ENCODE data around the gene DCAF6.
A peak's percentile ranks its signal among the peaks of the same experiment; 100 is the strongest.
"Not testable (repeated sequence)": the region's sequence is repeated elsewhere in the genome, so short reads cannot be mapped to it uniquely, and the experiment has no call there.

DCAF6 gene
- 46.0 reads per million, percentile 66 among the genes with 10 or more reads in this experiment for total RNA-seq

- DNase-seq, result peak; percentile 97
Measured at GRCh38 chr1:167936068-167936929, at the start of gene DCAF6. Gene DCAF6, plus strand, starts transcription at chr1:167936683. Its CDS starts 229 bp downstream, at chr1:167936912.

- DNase-seq, result not testable (repeated sequence)
Measured at GRCh38 chr1:167887187-167887586, 49.3 kb upstream of the DCAF6 start.

- no peak for DNase-seq
Measured at GRCh38 chr1:167890400-167890799, 46.1 kb upstream of the DCAF6 start.

GRCh38 chr1:167893798-167894197 is 42.7 kb upstream of the DCAF6 start:
- DNase-seq, result no peak

- no peak for DNase-seq
Measured at GRCh38 chr1:167898578-167899222, 37.8 kb upstream of the DCAF6 start.

- DNase-seq, result no peak
Measured at GRCh38 chr1:167899253-167899681, 37.2 kb upstream of the DCAF6 start.

GRCh38 chr1:167900907-167901306 is 35.6 kb upstream of the DCAF6 start:
- no peak for DNase-seq

GRCh38 chr1:167904652-167905130 is 31.8 kb upstream of the DCAF6 start:
- DNase-seq, result no peak

- no peak for DNase-seq
Measured at GRCh38 chr1:167905182-167905581, 31.3 kb upstream of the DCAF6 start.

- DNase-seq, result no peak
Measured at GRCh38 chr1:167905671-167906070, 30.8 kb upstream of the DCAF6 start.

- no peak for DNase-seq
Measured at GRCh38 chr1:167909691-167910180, 26.7 kb upstream of the DCAF6 start.

- no peak for DNase-seq
Measured at GRCh38 chr1:167910530-167910929, 26.0 kb upstream of the DCAF6 start.

- DNase-seq, result no peak
Measured at GRCh38 chr1:167911413-167911812, 25.1 kb upstream of the DCAF6 start.

GRCh38 chr1:167912294-167912693 is 24.2 kb upstream of the DCAF6 start:
- no peak for DNase-seq

- no peak for DNase-seq
Measured at GRCh38 chr1:167913895-167914496, 22.5 kb upstream of the DCAF6 start, which contains the start of gene ADCY10. Gene ADCY10, minus strand, starts transcription at chr1:167914134. Its CDS starts 8,994 bp downstream, at chr1:167905140.

GRCh38 chr1:167915569-167915968 is 20.9 kb upstream of the DCAF6 start:
- no peak for DNase-seq

GRCh38 chr1:167916766-167917511 is 19.5 kb upstream of the DCAF6 start:
- no peak for DNase-seq

GRCh38 chr1:167922023-167922422 is 14.5 kb upstream of the DCAF6 start:
- no peak for DNase-seq

- no peak for DNase-seq
Measured at GRCh38 chr1:167922611-167923074, 13.8 kb upstream of the DCAF6 start.

GRCh38 chr1:167923324-167924056 is 13.0 kb upstream of the DCAF6 start:
- DNase-seq, result no peak

- no peak for DNase-seq
Measured at GRCh38 chr1:167924102-167924501, 12.4 kb upstream of the DCAF6 start.
